IMR-90 (cell line): ENCODE data around the gene CGB7. TPM values are rescaled to one million over a fixed set of nuclear protein-coding genes. Genes with fewer than 3 reads are reported as not detected.

Source experiments
- ATAC-seq: fragments of 200-7000 bp; cut with Tn5 transposase; 2 replicates; pipeline ENCODE4 v1.9.1; 2020; ENCODE audit warnings: low read depth, mild to moderate bottlenecking, moderate library complexity
- BruUV-seq: library from RNA; stranded (reverse); fragments of 400-500 nt; replicated peaks from 2 replicates; lab custom pipeline; 2021; lab: Mats Ljungman, UMichigan
- CTCF ChIA-PET: fragments of 300-600 bp; formaldehyde crosslinking; extraction: SDS; loops from one replicate; lab custom pipeline; 2021; ENCODE audit warnings: antibody characterized with exemption; lab: Yijun Ruan, JAX
- POLR2A ChIA-PET: fragments of 300-600 bp; sonication (Branson Sonifier 250); formaldehyde crosslinking; loops from one replicate; lab custom pipeline; 2022; ENCODE audit warnings: antibody characterized with exemption; ENCODE audit not compliant: unreplicated experiment; lab: Charles Lee
- DNase-seq: peaks from one replicate; pipeline ENCODE4 v3.0.0; 2013
- H2AFZ ChIP-seq: replicated peaks from 2 replicates; pipeline ENCODE3; 2013; ENCODE audit warnings: low read length, mild to moderate bottlenecking; ENCODE audit not compliant: poor library complexity
- H2AK5ac ChIP-seq: 2 replicates; pipeline ENCODE4 v1.6.1; 2013; ENCODE audit warnings: low read depth, low read length, inconsistent platforms
- H2AK9ac ChIP-seq: replicated peaks from 2 replicates; pipeline ENCODE3; 2013; ENCODE audit warnings: mild to moderate bottlenecking, low read depth, low read length, moderate library complexity; ENCODE audit not compliant: poor library complexity
- H2BK120ac ChIP-seq: 2 replicates; pipeline ENCODE4 v1.6.1; 2013; ENCODE audit warnings: low read depth, low read length, inconsistent platforms
- H2BK15ac ChIP-seq: 3 replicates; pipeline ENCODE4 v1.6.1; 2013; ENCODE audit warnings: low read depth, low read length, inconsistent platforms
- H2BK20ac ChIP-seq: 2 replicates; pipeline ENCODE4 v1.6.1; 2013; ENCODE audit warnings: low read depth, mild to moderate bottlenecking, inconsistent platforms, low read length, moderate library complexity
- H2BK5ac ChIP-seq: 2 replicates; pipeline ENCODE4 v1.6.1; 2013; ENCODE audit warnings: mild to moderate bottlenecking, low read depth, low read length, inconsistent platforms; ENCODE audit not compliant: poor library complexity, severe bottlenecking
- H3K14ac ChIP-seq: replicated peaks from 2 replicates; pipeline ENCODE4 v1.6.1; 2013; ENCODE audit warnings: low read depth, low read length, inconsistent platforms
- H3K18ac ChIP-seq: 2 replicates; pipeline ENCODE4 v1.6.1; 2013; ENCODE audit warnings: low read depth, low read length, control low read depth
- H3K23ac ChIP-seq: 2 replicates; pipeline ENCODE4 v1.6.1; 2013; ENCODE audit warnings: low read depth, low read length, inconsistent platforms
- H3K27ac ChIP-seq: 2 replicates; pipeline ENCODE4 v1.5.1; 2013; ENCODE audit warnings: mild to moderate bottlenecking, control low read depth, low read length; ENCODE audit not compliant: insufficient read depth
- H3K27me3 ChIP-seq: 2 replicates; pipeline ENCODE4 v1.6.1; 2013; ENCODE audit warnings: low read length; ENCODE audit not compliant: control insufficient read depth, insufficient read depth
- H3K36me3 ChIP-seq: 2 replicates; pipeline ENCODE4 v1.6.1; 2013; ENCODE audit warnings: low read length, mixed read lengths; ENCODE audit not compliant: control insufficient read depth, insufficient read depth
- H3K4ac ChIP-seq: 2 replicates; pipeline ENCODE4 v1.6.1; 2013; ENCODE audit warnings: low read depth, low read length, inconsistent platforms
- H3K4me1 ChIP-seq: 2 replicates; pipeline ENCODE4 v1.6.1; 2013; ENCODE audit warnings: low read length, mixed read lengths; ENCODE audit not compliant: control insufficient read depth, insufficient read depth
- H3K4me2 ChIP-seq: 2 replicates; pipeline ENCODE4 v1.6.1; 2013; ENCODE audit warnings: low read depth, mild to moderate bottlenecking, control low read depth, low read length, moderate library complexity
- H3K4me3 ChIP-seq: 2 replicates; pipeline ENCODE4 v1.5.1; 2013; ENCODE audit warnings: low read depth, mild to moderate bottlenecking, control low read depth, low read length, moderate library complexity; ENCODE audit not compliant: insufficient read depth
- H3K56ac ChIP-seq: 2 replicates; pipeline ENCODE4 v1.6.1; 2013; ENCODE audit warnings: low read length, inconsistent platforms; ENCODE audit not compliant: insufficient read depth; ENCODE audit errors: extremely low read depth
- H3K79me1 ChIP-seq, 2 experiments: 2 replicates each; pipeline ENCODE4 v1.6.1; 2013; ENCODE audit warnings: low read length in 2 of 2, inconsistent platforms in 1 of 2, low read depth in 1 of 2
- H3K9ac ChIP-seq: 2 replicates; pipeline ENCODE4 v1.6.1; 2013; ENCODE audit warnings: low read depth, low read length, control low read depth
- H3K9me1 ChIP-seq: 2 replicates; pipeline ENCODE4 v1.6.1; 2013; ENCODE audit warnings: low read length, inconsistent platforms; ENCODE audit not compliant: insufficient read depth
- H3K9me3 ChIP-seq: 2 replicates; pipeline ENCODE4 v1.6.1; 2013; ENCODE audit warnings: low read length; ENCODE audit not compliant: control insufficient read depth, insufficient read depth
- H4K20me1 ChIP-seq: 2 replicates; pipeline ENCODE4 v1.6.1; 2013; ENCODE audit warnings: low read length, inconsistent platforms; ENCODE audit not compliant: insufficient read depth
- H4K5ac ChIP-seq: 2 replicates; pipeline ENCODE4 v1.6.1; 2013; ENCODE audit warnings: mild to moderate bottlenecking, low read depth, low read length, control low read depth
- H4K8ac ChIP-seq, 2 experiments: 2 replicates each; pipeline ENCODE4 v1.6.1; 2013; ENCODE audit warnings: low read depth in 2 of 2, low read length in 2 of 2, control low read depth in 1 of 2, inconsistent platforms in 1 of 2
- H4K91ac ChIP-seq: 2 replicates; pipeline ENCODE4 v1.6.1; 2013; ENCODE audit warnings: low read depth, low read length, inconsistent platforms; ENCODE audit not compliant: insufficient read depth
- CEBPB ChIP-seq: IDR thresholded peaks from 2 replicates; pipeline ENCODE4 v1.6.1; 2012; ENCODE audit warnings: low read depth, low read length, improper control_type of control experiment
- CHD1 ChIP-seq: IDR thresholded peaks from 2 replicates; pipeline ENCODE4 v1.6.1; 2012; ENCODE audit warnings: low read depth, low read length, improper control_type of control experiment
- FOS ChIP-seq: fragments of 150-350 bp; IDR thresholded peaks from 2 replicates; pipeline ENCODE4 v1.6.1; 2016; ENCODE audit warnings: low read depth, low read length
- MAFK ChIP-seq: IDR thresholded peaks from 2 replicates; pipeline ENCODE4 v1.6.1; 2012; ENCODE audit warnings: low read depth, low read length, improper control_type of control experiment
- MAZ ChIP-seq: IDR thresholded peaks from 2 replicates; pipeline ENCODE4 v1.6.1; 2012; ENCODE audit warnings: low read depth, mild to moderate bottlenecking, low read length, improper control_type of control experiment, moderate library complexity, borderline replicate concordance
- MXI1 ChIP-seq: IDR thresholded peaks from 2 replicates; pipeline ENCODE4 v1.6.1; 2012; ENCODE audit warnings: low read depth, mild to moderate bottlenecking, low read length, moderate library complexity, borderline replicate concordance
- NFE2L2 ChIP-seq: fragments of 150-350 bp; IDR thresholded peaks from 2 replicates; pipeline ENCODE4 v1.6.1; 2016; ENCODE audit warnings: low read depth, mild to moderate bottlenecking, low read length
- RAD21 ChIP-seq: IDR thresholded peaks from 2 replicates; pipeline ENCODE4 v1.6.1; 2012; ENCODE audit warnings: low read length, improper control_type of control experiment
- RCOR1 ChIP-seq: IDR thresholded peaks from 2 replicates; pipeline ENCODE4 v1.6.1; 2012; ENCODE audit warnings: mild to moderate bottlenecking, low read length, improper control_type of control experiment; ENCODE audit not compliant: insufficient replicate concordance
- WGBS, 2 experiments: methylation state at CpG; one replicate each; pipeline versions ENCODE4 v1.1.5 to v1.1.7; 2013; ENCODE audit warnings: missing lambda C conversion rate in 2 of 2; ENCODE audit not compliant: insufficient read length in 1 of 2; ENCODE audit errors: extremely low coverage in 2 of 2; 5-methylcytosine and 5-hydroxymethylcytosine counted together
- dilution Hi-C: fragments of 300-500 bp; cut with HindIII; formaldehyde crosslinking; loops from one replicate; pipeline ENCODE4 v1.14.3; 2018; ENCODE audit warnings: low sequenced_read_pairs; ENCODE audit not compliant: unreplicated experiment
- in situ Hi-C: fragments of 300-500 bp; cut with MboI; formaldehyde crosslinking; loops from 3 replicates; pipeline ENCODE4 v1.14.3; 2019; ENCODE audit warnings: low sequenced_read_pairs, inconsistent platforms, mixed read lengths
- intact Hi-C: fragments of 100-400 bp; cut with micrococcal nuclease; formaldehyde crosslinking; loops from 2 replicates; pipeline ENCODE4 v1.10.0; 2022
- polyA plus RNA-seq, 3 experiments: library from polyadenylated mRNA; depleted of rRNA; stranded (reverse); fragments of >200 nt; gene quantifications; 2 replicates each; pipeline ENCODE4 v1.2.3, GENCODE V29; 2012; ENCODE audit warnings: low replicate concordance in 1 of 3
- total RNA-seq: library from RNA; depleted of rRNA; stranded (reverse); fragments of >200 nt; gene quantifications from 2 replicates; pipeline ENCODE4 v1.2.3, GENCODE V29; 2012
- TF ChIP-seq, protein P1 (sequence below): fragments of 150-350 bp; IDR thresholded peaks from 2 replicates; pipeline ENCODE4 v1.6.1; 2017; ENCODE audit warnings: mild to moderate bottlenecking, antibody characterized with exemption, low read length, low read depth

Gene CGB7
- total and polyA plus RNA-seq, 2 of the 4 experiments (the other 2 are of a cell fraction) = 1.7 TPM; not detected in 1

DNA sequence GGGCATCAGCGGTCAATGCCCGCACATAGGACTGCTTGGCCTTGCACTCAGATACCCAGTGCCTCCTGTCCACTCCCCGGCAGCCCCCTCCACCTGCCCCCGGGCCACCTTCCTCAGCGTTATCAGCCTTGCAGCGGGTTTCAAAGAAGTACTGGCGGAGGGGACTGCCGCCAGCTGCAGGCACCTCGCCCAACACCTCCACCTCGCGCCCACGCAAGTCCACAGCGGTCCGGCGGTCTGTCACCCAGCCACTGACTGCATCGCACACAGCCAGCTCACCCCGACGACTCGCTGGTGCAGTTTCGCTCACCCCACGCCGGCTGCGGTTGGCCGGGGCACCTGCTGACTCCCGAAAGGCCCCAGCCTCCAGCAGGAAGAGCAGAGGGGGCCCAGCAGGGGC, 3.9 kb upstream of the CGB7 start:
- WGBS, 2 experiments = 74% methylated on average over 9 of the region's 25 CpGs; no CpG with 5 or more reads in 1 of the 2 experiments
- CTCF ChIA-PET = no interaction called here

More for the DNA sequence above, 3.9 kb upstream of the CGB7 start:
- Histone ChIP-seq H4K20me1 (no peaks in the 10 kb centered on the region), H2BK15ac (no peak overlapping the region), H3K36me3 (no peaks in the 10 kb centered on the region), H3K14ac (no peak overlapping the region), H3K56ac (no peak overlapping the region), H3K4me1 (peaks cover 5% of the 10 kb centered on the region; the same call in 1 of the 2 replicates), H3K9ac (no peak overlapping the region), H2BK120ac (no peak overlapping the region), H2AK9ac (no peak overlapping the region), H3K27me3 (peaks cover 32% of the 10 kb centered on the region), H4K91ac (no peak overlapping the region), H3K79me1 (peaks cover 0 to 5% of the 10 kb centered on the region in 2 experiments; a peak in 3 of 4 replicates), H2AFZ (no peak overlapping the region), H4K8ac (no peak overlapping the region), H2BK20ac (no peak overlapping the region), H4K5ac (no peak overlapping the region), H2BK5ac (no peak overlapping the region), H3K23ac (no peak overlapping the region), H3K9me3 (no peaks in the 10 kb centered on the region), H2AK5ac (no peak overlapping the region), H3K9me1 (no peaks in the 10 kb centered on the region), H3K4me3 (no peak overlapping the region), H3K4me2 (no peak overlapping the region), H3K18ac (no peak overlapping the region), H3K4ac (no peak overlapping the region), H3K27ac (no peak overlapping the region)
- dilution Hi-C loops (no loop called here), in situ Hi-C loops (no loop called here), intact Hi-C loops (no loop called here)
- TF ChIP-seq NFE2L2 = no peak
- TF ChIP-seq MXI1 = no peak
- no peak for TF ChIP-seq CHD1
- TF ChIP-seq MAFK = no peak
- TF ChIP-seq RCOR1 = no peak
- no peak for TF ChIP-seq RAD21
- no peak for TF ChIP-seq FOS
- TF ChIP-seq CEBPB = no peak
- TF ChIP-seq, protein P1, sequence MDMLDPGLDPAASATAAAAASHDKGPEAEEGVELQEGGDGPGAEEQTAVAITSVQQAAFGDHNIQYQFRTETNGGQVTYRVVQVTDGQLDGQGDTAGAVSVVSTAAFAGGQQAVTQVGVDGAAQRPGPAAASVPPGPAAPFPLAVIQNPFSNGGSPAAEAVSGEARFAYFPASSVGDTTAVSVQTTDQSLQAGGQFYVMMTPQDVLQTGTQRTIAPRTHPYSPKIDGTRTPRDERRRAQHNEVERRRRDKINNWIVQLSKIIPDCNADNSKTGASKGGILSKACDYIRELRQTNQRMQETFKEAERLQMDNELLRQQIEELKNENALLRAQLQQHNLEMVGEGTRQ = no peak
- TF ChIP-seq MAZ = no peak
- no TSS peak for BruUV-seq
- no peak for ATAC-seq
- POLR2A ChIA-PET = interaction anchor here (0.5 kb wide), 1 partner anchor 26 kb away, joined by 7 read pairs; no protein-coding TSS in a partner anchor
- no peak for DNase-seq
